ENCODE measurements around the gene OR2V1.
"Not testable (repeated sequence)": the region's sequence is repeated elsewhere in the genome, so short reads cannot be mapped to it uniquely, and the experiment has no call there.

Gene OR2V1

GRCh38 chr5:181133610-181134231 lies 2.8 kb upstream of the OR2V1 start:
- no peaks in the 10 kb centered on the region for H3K27me3 ChIP-seq (ENCODE audit: control insufficient read depth, insufficient read depth, low read length)

GRCh38 chr5:181133083-181133482 lies 2.1 kb upstream of the OR2V1 start:
- Histone ChIP-seq H3K4me1 (no peaks in the 10 kb centered on the region), H3K27ac (no peak overlapping the region), H3K9me3 (ENCODE audit: control insufficient read depth, low read length) (no peaks in the 10 kb centered on the region), H3K9ac (no peak overlapping the region), H3K79me2 (no peaks in the 10 kb centered on the region), H3K4me2 (ENCODE audit: low read length) (no peak overlapping the region), H3K36me3 (ENCODE audit: control insufficient read depth, insufficient read depth, low read length) (no peaks in the 10 kb centered on the region), H3K27me3 (ENCODE audit: control insufficient read depth, insufficient read depth, low read length) (no peaks in the 10 kb centered on the region), H3K4me3 (ENCODE audit: low read depth, low read length) (no peak overlapping the region), H2AFZ (no peak overlapping the region)
- TF ChIP-seq CTCF (IDR thresholded peaks at IDR 0.05): no peak

More at GRCh38 chr5:181133610-181134231, 2.8 kb upstream of the OR2V1 start:
- no peak overlapping the region for H3K4me2 ChIP-seq (ENCODE audit: low read length)
- no peaks in the 10 kb centered on the region for H3K36me3 ChIP-seq (ENCODE audit: control insufficient read depth, insufficient read depth, low read length)
- H3K79me2 ChIP-seq: no peaks in the 10 kb centered on the region
- no peaks in the 10 kb centered on the region for H3K4me1 ChIP-seq
- H3K4me3 ChIP-seq (ENCODE audit: low read depth, low read length): no peak overlapping the region
- H3K9me3 ChIP-seq (ENCODE audit: control insufficient read depth, low read length): no peaks in the 10 kb centered on the region
- H3K27ac ChIP-seq: no peak overlapping the region
- no peak overlapping the region for H3K9ac ChIP-seq
- no peak for TF ChIP-seq CTCF (IDR thresholded peaks at IDR 0.05)
- no peak overlapping the region for H2AFZ ChIP-seq

GRCh38 chr5:181131514-181131913 lies 545 bp upstream of the OR2V1 start:
- no peak for TF ChIP-seq CTCF (IDR thresholded peaks at IDR 0.05)
- H3K27me3 ChIP-seq (ENCODE audit: control insufficient read depth, insufficient read depth, low read length): no peaks in the 10 kb centered on the region
- no peak overlapping the region for H3K4me3 ChIP-seq (ENCODE audit: low read depth, low read length)
- no peaks in the 10 kb centered on the region for H3K36me3 ChIP-seq (ENCODE audit: control insufficient read depth, insufficient read depth, low read length)
- H3K4me2 ChIP-seq (ENCODE audit: low read length): no peak overlapping the region
- H3K4me1 ChIP-seq: no peaks in the 10 kb centered on the region
- H2AFZ ChIP-seq: no peak overlapping the region
- H3K9ac ChIP-seq: no peak overlapping the region
- H3K27ac ChIP-seq: no peak overlapping the region
- H3K79me2 ChIP-seq: no peaks in the 10 kb centered on the region
- no peaks in the 10 kb centered on the region for H3K9me3 ChIP-seq (ENCODE audit: control insufficient read depth, low read length)

- not testable (repeated sequence) for H2AFZ ChIP-seq; H3K4me2 ChIP-seq (ENCODE audit: low read length); H3K27ac ChIP-seq; H3K4me3 ChIP-seq (ENCODE audit: low read depth, low read length); H3K4me1 ChIP-seq; H3K9ac ChIP-seq; H3K79me2 ChIP-seq; H3K9me3 ChIP-seq (ENCODE audit: control insufficient read depth, low read length); H3K36me3 ChIP-seq (ENCODE audit: control insufficient read depth, insufficient read depth, low read length); H3K27me3 ChIP-seq (ENCODE audit: control insufficient read depth, insufficient read depth, low read length)
Measured at GRCh38 chr5:181130081-181130480, 888 bp downstream of the OR2V1 start.

- no peaks in the 10 kb centered on the region for H3K4me1 ChIP-seq
- H3K27me3 ChIP-seq (ENCODE audit: control insufficient read depth, insufficient read depth, low read length): no peaks in the 10 kb centered on the region
- no peak overlapping the region for H3K9ac ChIP-seq
- H3K36me3 ChIP-seq (ENCODE audit: control insufficient read depth, insufficient read depth, low read length): no peaks in the 10 kb centered on the region
- H3K4me3 ChIP-seq (ENCODE audit: low read depth, low read length): no peak overlapping the region
- no peaks in the 10 kb centered on the region for H3K9me3 ChIP-seq (ENCODE audit: control insufficient read depth, low read length)
- no peak overlapping the region for H2AFZ ChIP-seq
- TF ChIP-seq CTCF (IDR thresholded peaks at IDR 0.05): no peak
- no peak overlapping the region for H3K27ac ChIP-seq
- H3K79me2 ChIP-seq: no peaks in the 10 kb centered on the region
- no peak overlapping the region for H3K4me2 ChIP-seq (ENCODE audit: low read length)
Measured at GRCh38 chr5:181129601-181130000, 1.4 kb downstream of the OR2V1 start.
